KMS-11 (cell line): ENCODE measurements around the gene SYT1.

ENCODE experiments used
- H2AFZ ChIP-seq: fragments of 200-600 bp; sonication (generic); 2 replicates; pipeline ENCODE4 v1.6.1; 2016; ENCODE audit warnings: antibody characterized with exemption, mixed run types, low read depth
- H3K27ac ChIP-seq: fragments of 200-600 bp; sonication (generic); 2 replicates; pipeline ENCODE4 v1.6.1; 2016; ENCODE audit warnings: mild to moderate bottlenecking, mixed run types
- H3K27me3 ChIP-seq: fragments of 200-600 bp; sonication (generic); 2 replicates; pipeline ENCODE4 v1.6.1; 2017; ENCODE audit warnings: mild to moderate bottlenecking, low read depth, mixed run types, moderate library complexity; ENCODE audit not compliant: insufficient read depth
- H3K36me3 ChIP-seq: fragments of 200-600 bp; sonication (generic); 2 replicates; pipeline ENCODE4 v1.6.1; 2017; ENCODE audit warnings: mild to moderate bottlenecking, mixed run types; ENCODE audit not compliant: insufficient read depth
- H3K4me1 ChIP-seq: fragments of 200-600 bp; sonication (generic); 2 replicates; pipeline ENCODE4 v1.6.1; 2016; ENCODE audit warnings: mild to moderate bottlenecking, low read depth, mixed run types; ENCODE audit not compliant: poor library complexity, severe bottlenecking
- H3K4me2 ChIP-seq: fragments of 200-600 bp; sonication (generic); 2 replicates; pipeline ENCODE4 v1.7.0; 2016; ENCODE audit warnings: mild to moderate bottlenecking, mixed run types
- H3K4me3 ChIP-seq: fragments of 200-600 bp; sonication (generic); IDR thresholded peaks from 2 replicates; pipeline ENCODE4 v1.6.1; 2017; ENCODE audit warnings: low read depth, low read length, mixed read lengths; ENCODE audit not compliant: insufficient read depth
- H3K79me2 ChIP-seq: fragments of 200-600 bp; sonication (generic); 2 replicates; pipeline ENCODE4 v1.6.1; 2016; ENCODE audit warnings: low read depth, mixed run types; ENCODE audit not compliant: insufficient read depth
- H3K9ac ChIP-seq: fragments of 200-600 bp; sonication (generic); 2 replicates; pipeline ENCODE4 v1.6.1; 2016; ENCODE audit warnings: mild to moderate bottlenecking, mixed run types
- H4K20me1 ChIP-seq: fragments of 200-600 bp; sonication (generic); 2 replicates; pipeline ENCODE4 v1.6.1; 2016; ENCODE audit warnings: mild to moderate bottlenecking, mixed run types; ENCODE audit not compliant: insufficient read depth
- TF ChIP-seq, protein P1 (sequence below): fragments of 200-600 bp; sonication (generic); conservative IDR thresholded peaks from 2 replicates; pipeline ENCODE4 v1.6.1; 2017; ENCODE audit warnings: low read depth, mild to moderate bottlenecking, antibody characterized with exemption, low read length, moderate library complexity, mixed read lengths

SYT1 gene

GRCh38 chr12:78977304-78977867 lies 112.8 kb downstream of the SYT1 start:
- no peak overlapping the region for H3K9ac ChIP-seq
- no peaks in the 10 kb centered on the region for H3K4me1 ChIP-seq
- no peaks in the 10 kb centered on the region for H3K27me3 ChIP-seq
- no peaks in the 10 kb centered on the region for H4K20me1 ChIP-seq
- H3K4me2 ChIP-seq: no peak overlapping the region
- no peak overlapping the region for H3K27ac ChIP-seq
- TF ChIP-seq, protein P1, sequence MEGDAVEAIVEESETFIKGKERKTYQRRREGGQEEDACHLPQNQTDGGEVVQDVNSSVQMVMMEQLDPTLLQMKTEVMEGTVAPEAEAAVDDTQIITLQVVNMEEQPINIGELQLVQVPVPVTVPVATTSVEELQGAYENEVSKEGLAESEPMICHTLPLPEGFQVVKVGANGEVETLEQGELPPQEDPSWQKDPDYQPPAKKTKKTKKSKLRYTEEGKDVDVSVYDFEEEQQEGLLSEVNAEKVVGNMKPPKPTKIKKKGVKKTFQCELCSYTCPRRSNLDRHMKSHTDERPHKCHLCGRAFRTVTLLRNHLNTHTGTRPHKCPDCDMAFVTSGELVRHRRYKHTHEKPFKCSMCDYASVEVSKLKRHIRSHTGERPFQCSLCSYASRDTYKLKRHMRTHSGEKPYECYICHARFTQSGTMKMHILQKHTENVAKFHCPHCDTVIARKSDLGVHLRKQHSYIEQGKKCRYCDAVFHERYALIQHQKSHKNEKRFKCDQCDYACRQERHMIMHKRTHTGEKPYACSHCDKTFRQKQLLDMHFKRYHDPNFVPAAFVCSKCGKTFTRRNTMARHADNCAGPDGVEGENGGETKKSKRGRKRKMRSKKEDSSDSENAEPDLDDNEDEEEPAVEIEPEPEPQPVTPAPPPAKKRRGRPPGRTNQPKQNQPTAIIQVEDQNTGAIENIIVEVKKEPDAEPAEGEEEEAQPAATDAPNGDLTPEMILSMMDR: no peak
- no peak overlapping the region for H2AFZ ChIP-seq
- H3K4me3 ChIP-seq: no peak overlapping the region
- H3K79me2 ChIP-seq: no peaks in the 10 kb centered on the region
- no peaks in the 10 kb centered on the region for H3K36me3 ChIP-seq

DNA sequence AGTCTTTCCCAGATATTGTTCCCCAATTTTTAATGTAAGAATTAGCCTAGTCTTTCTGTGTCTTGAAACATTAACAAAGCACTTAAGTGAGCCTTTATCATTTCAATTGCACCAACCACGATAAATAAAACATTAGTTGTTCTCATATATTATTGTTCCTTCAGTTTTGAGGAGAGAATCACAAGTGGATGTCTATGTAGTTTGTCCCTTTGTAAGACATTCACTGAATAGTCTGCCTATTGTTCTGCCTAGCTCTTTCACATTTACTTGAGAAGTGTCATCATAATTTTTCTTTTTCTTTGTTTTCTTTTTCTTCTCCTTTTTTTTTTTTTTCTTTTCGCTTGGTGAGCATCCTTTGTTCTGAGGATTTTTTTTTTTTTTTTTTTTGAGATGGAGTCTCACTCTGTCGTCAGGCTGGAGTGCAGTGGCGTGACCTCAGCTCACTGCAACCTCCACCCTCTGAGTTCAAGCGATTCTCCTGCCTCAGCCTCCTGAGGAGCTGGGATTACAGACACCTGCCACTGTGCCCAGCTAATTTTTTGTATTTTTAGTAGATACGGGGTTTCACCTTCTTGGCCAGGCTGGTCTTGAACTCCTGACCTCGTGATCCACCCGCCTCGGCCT lies 129.7 kb downstream of the SYT1 start:
- no peak overlapping the region for H2AFZ ChIP-seq
- no peaks in the 10 kb centered on the region for H3K79me2 ChIP-seq
- H3K36me3 ChIP-seq: no peaks in the 10 kb centered on the region
- no peaks in the 10 kb centered on the region for H4K20me1 ChIP-seq
- H3K4me2 ChIP-seq: no peak overlapping the region
- TF ChIP-seq, protein P1: no peak
- no peak overlapping the region for H3K27ac ChIP-seq
- H3K4me3 ChIP-seq: no peak overlapping the region
- peaks cover 4% of the 10 kb centered on the region for H3K4me1 ChIP-seq
- H3K9ac ChIP-seq: no peak overlapping the region
- H3K27me3 ChIP-seq: no peaks in the 10 kb centered on the region

- Histone ChIP-seq H3K4me1 (peaks cover 5% of the 10 kb centered on the region), H3K36me3 (no peaks in the 10 kb centered on the region), H3K27ac (no peak overlapping the region), H3K79me2 (no peaks in the 10 kb centered on the region), H4K20me1 (no peaks in the 10 kb centered on the region), H3K4me2 (no peak overlapping the region), H2AFZ (no peak overlapping the region), H3K27me3 (no peaks in the 10 kb centered on the region), H3K9ac (no peak overlapping the region), H3K4me3 (no peak overlapping the region)
- TF ChIP-seq, protein P1: no peak
Observed at GRCh38 chr12:79000501-79000900, 135.9 kb downstream of the SYT1 start.

- Histone ChIP-seq H3K4me2 (no peak overlapping the region), H2AFZ (no peak overlapping the region), H3K79me2 (no peaks in the 10 kb centered on the region)
Observed at GRCh38 chr12:79001404-79001803, 136.8 kb downstream of the SYT1 start.

More at GRCh38 chr12:79001404-79001803, 136.8 kb downstream of the SYT1 start:
- Histone ChIP-seq H3K9ac (no peak overlapping the region), H3K4me1 (peaks cover 5% of the 10 kb centered on the region), H3K36me3 (no peaks in the 10 kb centered on the region), H3K27ac (no peak overlapping the region), H4K20me1 (no peaks in the 10 kb centered on the region), H3K4me3 (no peak overlapping the region), H3K27me3 (no peaks in the 10 kb centered on the region)
- TF ChIP-seq, protein P1: no peak
